B cell (primary cell): ENCODE data around the gene SOCS3. TPM values are rescaled to one million over a fixed set of nuclear protein-coding genes. Genes with fewer than 3 reads are reported as not detected.

Experiments used
- ATAC-seq: fragments of 200-7000 bp; cut with Tn5 transposase; one replicate; pipeline ENCODE4 v1.10.0; 2021; ENCODE audit warnings: low read depth, mild to moderate bottlenecking, moderate number of reproducible peaks, moderate library complexity
- CTCF ChIA-PET: fragments of 350-600 bp; sonication (Branson Sonifier 250); formaldehyde crosslinking; loops from one replicate; lab custom pipeline; 2021; ENCODE audit warnings: antibody characterized with exemption, inconsistent platforms; lab: Charles Lee
- POLR2A ChIA-PET: fragments of 350-600 bp; sonication (Branson Sonifier 250); formaldehyde crosslinking; loops from one replicate; lab custom pipeline; 2021; ENCODE audit warnings: antibody characterized with exemption; lab: Charles Lee
- DNase-seq: peaks from one replicate; pipeline ENCODE4 v3.0.0; 2013
- H2AFZ ChIP-seq: 2 replicates; pipeline ENCODE4 v1.6.1; 2012; ENCODE audit warnings: mild to moderate bottlenecking, low read depth, low read length; ENCODE audit not compliant: insufficient read depth, poor library complexity, severe bottlenecking
- H3K27ac ChIP-seq, 2 donors: 1 replicate in 1 of 2; 2 replicates in 1 of 2; pipeline ENCODE4 v1.5.1; 2012 to 2013; ENCODE audit warnings: low read length in 2 of 2, mild to moderate bottlenecking in 2 of 2, moderate library complexity in 1 of 2
- H3K27me3 ChIP-seq, 4 experiments: fragments of 200-600 bp in 1 of 4; sonication (generic) in 1 of 4; replicated peaks in 1 of 4; 1 replicate in 2 of 4; 2 replicates in 2 of 4; pipeline versions ENCODE4 v1.6.1 to v1.7.0; 2013 to 2016; ENCODE audit warnings: low read length in 3 of 4, mild to moderate bottlenecking in 2 of 4, mixed read lengths in 1 of 4, moderate library complexity in 1 of 4; ENCODE audit not compliant: insufficient read depth in 4 of 4, control insufficient read depth in 3 of 4; ENCODE audit errors: control extremely low read depth in 1 of 4
- H3K36me3 ChIP-seq, 2 experiments: replicated peaks in 1 of 2; 1 replicate in 1 of 2; 2 replicates in 1 of 2; pipeline versions ENCODE4 v1.6.1 to v1.7.1; 2013; ENCODE audit warnings: low read length in 1 of 2; ENCODE audit not compliant: insufficient read depth in 2 of 2, control insufficient read depth in 1 of 2; ENCODE audit errors: control extremely low read depth in 1 of 2, extremely low read depth in 1 of 2
- H3K4me1 ChIP-seq, 2 donors: fragments of 200-600 bp in 1 of 2; sonication (generic) in 1 of 2; 1 replicate in 1 of 2; 2 replicates in 1 of 2; pipeline versions ENCODE4 v1.5.1 to v1.6.1; 2013 to 2017; ENCODE audit warnings: low read length in 2 of 2; ENCODE audit not compliant: control insufficient read depth in 2 of 2, insufficient read depth in 2 of 2
- H3K4me2 ChIP-seq: replicated peaks from 2 replicates; pipeline ENCODE3; 2012; ENCODE audit warnings: mild to moderate bottlenecking, low read depth, low read length; ENCODE audit not compliant: poor library complexity, severe bottlenecking
- H3K4me3 ChIP-seq, 5 experiments: fragments of 200-600 bp in 1 of 5; sonication (generic) in 1 of 5; 1 replicate in 3 of 5; 2 replicates in 2 of 5; pipeline versions ENCODE4 v1.5.1 to v1.7.0; 2011 to 2016; ENCODE audit warnings: low read length in 4 of 5, mild to moderate bottlenecking in 4 of 5, low read depth in 2 of 5, control low read depth in 1 of 5, moderate library complexity in 1 of 5; ENCODE audit not compliant: insufficient read depth in 1 of 5; ENCODE audit errors: control extremely low read depth in 1 of 5, extremely low read depth in 1 of 5
- H3K79me2 ChIP-seq: fragments of 200-600 bp; sonication (generic); one replicate; pipeline ENCODE4 v1.6.0; 2016; ENCODE audit warnings: low read length; ENCODE audit not compliant: control insufficient read depth, insufficient read depth
- H3K9ac ChIP-seq: fragments of 200-600 bp; sonication (generic); 2 replicates; pipeline ENCODE4 v1.6.1; 2017; ENCODE audit warnings: mild to moderate bottlenecking, low read length, moderate library complexity
- H3K9me3 ChIP-seq, 3 donors: one replicate each; pipeline versions ENCODE4 v1.6.1 to v1.7.1; 2013; ENCODE audit warnings: low read length in 2 of 3; ENCODE audit not compliant: control insufficient read depth in 2 of 3, insufficient read depth in 1 of 3; ENCODE audit errors: control extremely low read depth in 1 of 3
- H4K20me1 ChIP-seq: 2 replicates; pipeline ENCODE4 v1.6.0; 2012; ENCODE audit warnings: mild to moderate bottlenecking, low read length; ENCODE audit not compliant: insufficient read depth, control insufficient read depth, poor library complexity, severe bottlenecking
- H3K27ac Mint-ChIP-seq: one replicate; pipeline ENCODE4 v1.8.0; 2021; ENCODE audit warnings: mixed read lengths
- H3K27me3 Mint-ChIP-seq: one replicate; pipeline ENCODE4 v1.8.0; 2021; ENCODE audit warnings: mixed read lengths
- H3K4me1 Mint-ChIP-seq: one replicate; pipeline ENCODE4 v1.8.0; 2021; ENCODE audit warnings: mixed read lengths
- H3K4me3 Mint-ChIP-seq: one replicate; pipeline ENCODE4 v1.8.0; 2021; ENCODE audit warnings: mixed read lengths
- H3K9me3 Mint-ChIP-seq: one replicate; pipeline ENCODE4 v1.8.0; 2022; ENCODE audit warnings: mixed read lengths; ENCODE audit not compliant: insufficient read depth
- CTCF ChIP-seq: fragments of 200-600 bp; IDR thresholded peaks from one replicate; pipeline ENCODE4 v1.8.0; 2022; ENCODE audit warnings: antibody characterized with exemption, mild to moderate bottlenecking
- EZH2 ChIP-seq: IDR thresholded peaks from 2 replicates; pipeline ENCODE4 v1.6.1; 2012; ENCODE audit warnings: borderline replicate concordance, low read depth, mild to moderate bottlenecking, moderate library complexity, low read length; ENCODE audit not compliant: insufficient read depth, poor library complexity, severe bottlenecking
- WGBS: methylation state at CpG from one replicate; pipeline ENCODE4 v1.1.5; 2013; ENCODE audit warnings: missing lambda C conversion rate; ENCODE audit not compliant: insufficient coverage; 5-methylcytosine and 5-hydroxymethylcytosine counted together
- intact Hi-C: fragments of 100-400 bp; cut with micrococcal nuclease; formaldehyde crosslinking; loops from one replicate; pipeline ENCODE4 v1.10.0; 2022
- polyA plus RNA-seq: library from polyadenylated mRNA; depleted of rRNA; stranded (reverse); fragments of >200 nt; gene quantifications from 2 replicates; pipeline ENCODE4 v1.2.3, GENCODE V29; 2012
- total RNA-seq, 2 donors: library from RNA; stranded (reverse); fragments of 120-200 nt in 1 of 2; gene quantifications; 1 replicate in 1 of 2; 2 replicates in 1 of 2; pipeline versions ENCODE4 v1.2.3 to v1.2.4, GENCODE V29; 2013 to 2022

Gene SOCS3
- total and polyA plus RNA-seq, 2 donors (not counting 1 experiment from before 2014, with no cell fraction given), result 41.8 to 67.6 TPM

GRCh38 chr17:78399028-78399692 lies 39.3 kb upstream of the SOCS3 start:
- H3K4me2 ChIP-seq, result no peak overlapping the region

More at GRCh38 chr17:78399028-78399692, 39.3 kb upstream of the SOCS3 start:
- Histone ChIP-seq H3K4me1 (no peaks in the 10 kb centered on the region), H4K20me1 (peaks cover 64% of the 10 kb centered on the region), H3K9ac (no peak overlapping the region), H3K36me3 (peaks cover 0 to 85% of the 10 kb centered on the region in 2 experiments), H3K79me2 (peaks cover 87% of the 10 kb centered on the region), H3K27ac (no peak overlapping the region), H3K27me3 (no peaks in the 10 kb centered on the region), H2AFZ (no peak overlapping the region), H3K4me3 (no peak overlapping the region), H3K9me3 (no peaks in the 10 kb centered on the region)
- WGBS, result 87% methylated on average over 28 of the region's 28 CpGs
- TF ChIP-seq EZH2 (no peak), CTCF (no peak)
- H3K9me3 Mint-ChIP-seq, result no peaks in the 10 kb centered on the region
- intact Hi-C loops, result no loop called here
- ATAC-seq (no peak), DNase-seq (no peak)
- no peak overlapping the region for H3K27ac Mint-ChIP-seq
- H3K4me3 Mint-ChIP-seq, result no peak overlapping the region
- POLR2A ChIA-PET, result no interaction called here
- H3K4me1 Mint-ChIP-seq, result peaks cover 2% of the 10 kb centered on the region
- no peaks in the 10 kb centered on the region for H3K27me3 Mint-ChIP-seq
- CTCF ChIA-PET, result no interaction called here
